Measurements from ENCODE around the gene RNF114.

DNA sequence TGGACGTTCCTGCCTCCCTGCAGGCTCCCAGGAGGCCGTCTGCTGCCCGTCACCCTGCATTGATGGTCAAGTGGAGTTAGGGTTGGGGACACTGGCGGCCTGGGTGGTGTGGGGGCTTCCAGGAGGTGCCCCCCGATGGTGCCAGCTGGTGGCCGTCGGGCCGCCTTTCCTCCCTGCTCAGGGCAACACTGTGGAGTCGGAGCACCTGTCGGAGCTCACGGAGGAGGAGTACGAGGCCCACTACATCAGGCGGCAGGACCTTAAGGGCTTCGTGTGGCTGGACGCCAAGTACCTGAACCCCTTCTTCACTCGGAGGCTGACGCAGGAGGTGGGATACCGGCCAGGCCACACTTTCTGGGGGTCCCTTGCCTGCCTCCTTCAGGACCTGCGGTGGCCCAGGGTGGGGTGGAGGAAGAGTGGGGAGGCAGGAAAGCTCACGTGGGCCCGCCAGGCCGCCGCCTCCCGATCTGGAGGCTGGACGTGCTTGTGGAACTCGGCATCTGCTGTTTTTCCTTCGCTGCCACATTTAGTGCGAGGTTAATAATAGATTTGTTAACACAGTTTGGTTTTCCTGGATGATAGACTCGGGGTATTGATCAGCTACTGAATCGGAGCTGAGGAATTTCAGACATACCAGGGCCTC, 49.5 kb upstream of the RNF114 start:
- TF ChIP-seq, protein P1, sequence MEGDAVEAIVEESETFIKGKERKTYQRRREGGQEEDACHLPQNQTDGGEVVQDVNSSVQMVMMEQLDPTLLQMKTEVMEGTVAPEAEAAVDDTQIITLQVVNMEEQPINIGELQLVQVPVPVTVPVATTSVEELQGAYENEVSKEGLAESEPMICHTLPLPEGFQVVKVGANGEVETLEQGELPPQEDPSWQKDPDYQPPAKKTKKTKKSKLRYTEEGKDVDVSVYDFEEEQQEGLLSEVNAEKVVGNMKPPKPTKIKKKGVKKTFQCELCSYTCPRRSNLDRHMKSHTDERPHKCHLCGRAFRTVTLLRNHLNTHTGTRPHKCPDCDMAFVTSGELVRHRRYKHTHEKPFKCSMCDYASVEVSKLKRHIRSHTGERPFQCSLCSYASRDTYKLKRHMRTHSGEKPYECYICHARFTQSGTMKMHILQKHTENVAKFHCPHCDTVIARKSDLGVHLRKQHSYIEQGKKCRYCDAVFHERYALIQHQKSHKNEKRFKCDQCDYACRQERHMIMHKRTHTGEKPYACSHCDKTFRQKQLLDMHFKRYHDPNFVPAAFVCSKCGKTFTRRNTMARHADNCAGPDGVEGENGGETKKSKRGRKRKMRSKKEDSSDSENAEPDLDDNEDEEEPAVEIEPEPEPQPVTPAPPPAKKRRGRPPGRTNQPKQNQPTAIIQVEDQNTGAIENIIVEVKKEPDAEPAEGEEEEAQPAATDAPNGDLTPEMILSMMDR (tag by site-specific recombination; IDR thresholded peaks at IDR 0.05) = no peak
- no peak for TF ChIP-seq ZNF544 (tag by site-specific recombination; IDR thresholded peaks at IDR 0.05)
- no peak for TF ChIP-seq YY1 (tag by site-specific recombination; IDR thresholded peaks at IDR 0.05)
- no peak for TF ChIP-seq SALL2 (tag by site-specific recombination; IDR thresholded peaks at IDR 0.05; ENCODE audit: borderline replicate concordance)
- TF ChIP-seq PRDM1 (tag by site-specific recombination; IDR thresholded peaks at IDR 0.05) = no peak
